Spleen (tissue), 7 donors: Measurements from ENCODE around the gene SUSD3.

Experiments used
- CTCF ChIP-seq, 11 experiments: fragments of 200-600 bp in 7 of 11; fragments of 450-650 bp in 4 of 11; sonication (generic) in 4 of 11; IDR thresholded peaks in 8 of 11; conservative IDR thresholded peaks in 3 of 11; 1 replicate in 7 of 11; 2 replicates in 4 of 11; pipeline versions ENCODE4 v1.4.0 to v1.8.0; 2016 to 2021; ENCODE audit warnings: antibody characterized with exemption in 11 of 11, inconsistent platforms in 4 of 11, mild to moderate bottlenecking in 1 of 11
- POLR2A ChIP-seq, 3 donors: fragments of 450-650 bp; IDR thresholded peaks; one replicate each; pipeline ENCODE4 v1.5.1; 2017; ENCODE audit warnings: antibody characterized with exemption in 3 of 3, mild to moderate bottlenecking in 1 of 3
- POLR2AphosphoS5 ChIP-seq, 3 donors: sonication (generic); formaldehyde crosslinking; IDR thresholded peaks; one replicate each; pipeline ENCODE4 v1.5.1; 2017; ENCODE audit warnings: antibody characterized with exemption in 3 of 3
- donor health status: DM: no; HTN: no; CAD: no; lungs with moderate emphysema.
- donor health status: DM: no; HTN: no; CAD: no.
- donor health status: DM: no; HTN: no; CAD: no.

GRCh38 chr9:93121316-93122241, 63.1 kb downstream of the SUSD3 start:
- TF ChIP-seq CTCF (IDR thresholded peaks at IDR 0.05 in 8 of 11, conservative IDR thresholded peaks at IDR 0.05 in 3 of 11), result no peak
- TF ChIP-seq POLR2AphosphoS5 (IDR thresholded peaks at IDR 0.05), result no peak
- TF ChIP-seq POLR2A (IDR thresholded peaks at IDR 0.05), result no peak
